Suppressor macrophage treated with lipopolysaccharide for 4 hours (primary cell): Measurements from ENCODE around the gene PPY.
"Not testable (repeated sequence)": the region's sequence is repeated elsewhere in the genome, so short reads cannot be mapped to it uniquely, and the experiment has no call there.

Experiments used
- DNase-seq: peaks from one replicate; pipeline ENCODE4 v3.0.0-alpha.2; 2020

PPY gene

DNA sequence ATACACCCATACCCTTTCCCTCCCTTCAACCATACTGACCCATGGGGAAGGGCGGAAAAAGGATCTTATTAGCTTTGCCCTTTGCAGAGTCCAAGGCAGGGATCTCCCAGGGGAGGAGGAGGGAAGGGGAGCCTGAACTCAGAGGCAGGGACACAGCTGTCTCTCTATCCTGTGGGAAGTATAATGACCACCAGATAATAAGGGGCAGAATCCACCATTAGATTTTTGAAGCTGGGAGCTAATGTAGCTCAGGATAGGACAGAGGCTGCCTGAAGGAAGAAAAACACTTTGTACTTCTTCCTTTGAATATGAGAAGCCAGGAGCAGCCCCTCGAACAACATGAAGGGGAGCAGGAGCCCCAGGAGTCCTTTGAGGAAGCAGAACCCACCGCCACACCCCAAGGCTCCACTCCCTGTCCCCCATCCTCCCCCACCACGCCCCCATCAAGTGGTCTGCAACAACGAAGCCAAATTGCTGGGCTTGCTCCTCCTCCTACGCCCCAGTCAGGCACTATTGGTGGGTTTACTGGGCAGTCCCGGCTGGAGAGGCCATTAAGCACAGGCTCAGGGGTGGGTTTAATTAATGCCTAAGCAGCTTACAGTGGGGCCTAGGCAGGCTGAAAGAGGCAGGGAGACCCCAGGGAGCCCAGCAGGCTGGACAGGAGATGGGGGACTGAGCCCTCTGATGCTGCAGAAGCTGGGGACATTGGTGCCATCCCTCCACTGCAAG, 40.3 kb downstream of the PPY start:
- DNase-seq = no peak

- DNase-seq = no peak
These were observed 41.2 kb downstream of the PPY start for GRCh38 chr17:43900858-43901754.

DNA sequence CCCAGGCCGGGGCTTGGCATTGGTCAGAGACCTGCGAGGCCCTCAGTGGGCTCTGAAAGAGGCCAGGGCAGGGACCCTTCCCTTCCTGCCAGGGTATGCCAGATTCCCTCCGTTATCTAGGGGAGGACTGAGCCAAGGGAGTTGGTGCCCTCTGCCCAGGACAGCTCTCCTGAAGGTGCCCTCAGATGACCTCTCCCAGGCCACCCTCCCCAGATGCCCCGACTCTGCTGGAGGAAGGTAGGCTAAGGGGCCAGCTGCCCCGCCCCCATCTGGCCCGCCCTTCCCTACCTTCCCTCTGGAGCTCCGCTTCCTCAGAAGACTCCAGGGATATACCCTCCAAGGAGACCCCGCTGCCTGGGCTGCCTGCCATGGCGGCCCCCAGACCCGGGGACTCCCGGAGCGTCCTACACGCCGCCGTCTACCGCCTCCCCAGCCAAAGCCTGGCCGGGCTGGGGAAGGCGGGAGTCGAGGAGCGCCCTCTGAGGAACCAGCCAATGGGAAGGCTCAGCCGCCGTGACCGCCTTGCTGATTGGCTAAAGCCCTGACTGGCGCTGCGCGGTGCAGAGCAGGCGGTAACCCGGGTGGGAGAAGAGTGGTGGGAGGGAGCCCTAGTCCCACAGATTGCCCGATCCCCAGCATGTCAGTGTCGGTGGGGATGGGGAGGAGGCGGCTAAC, 42.0 kb downstream of the PPY start:
- DNase-seq = peak; percentile 86

- DNase-seq = no peak
These were observed 43.8 kb downstream of the PPY start for GRCh38 chr17:43898446-43898845.

- no peak for DNase-seq
These were observed 44.4 kb downstream of the PPY start for GRCh38 chr17:43897831-43898230.

DNA sequence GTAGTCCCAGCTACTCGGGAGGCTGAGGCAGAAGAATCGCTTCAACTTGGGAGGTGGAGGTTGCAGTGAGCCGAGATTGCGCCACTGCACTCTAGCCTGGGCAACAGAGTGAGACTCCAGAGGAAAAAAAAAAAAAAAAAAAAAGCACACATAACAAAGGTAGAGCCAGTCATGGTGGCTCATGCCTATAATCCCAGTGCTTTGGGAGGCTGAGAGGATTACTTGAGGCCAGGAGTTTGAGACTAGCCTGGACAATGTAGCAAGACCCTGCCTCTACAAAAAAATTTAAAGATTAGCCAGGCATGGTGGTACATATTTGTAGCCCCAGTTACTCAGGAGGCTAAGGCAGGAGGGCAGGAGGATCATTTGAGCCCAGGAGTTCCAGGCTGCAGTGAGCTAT, 47.8 kb downstream of the PPY start:
- DNase-seq = not testable (repeated sequence)

DNA sequence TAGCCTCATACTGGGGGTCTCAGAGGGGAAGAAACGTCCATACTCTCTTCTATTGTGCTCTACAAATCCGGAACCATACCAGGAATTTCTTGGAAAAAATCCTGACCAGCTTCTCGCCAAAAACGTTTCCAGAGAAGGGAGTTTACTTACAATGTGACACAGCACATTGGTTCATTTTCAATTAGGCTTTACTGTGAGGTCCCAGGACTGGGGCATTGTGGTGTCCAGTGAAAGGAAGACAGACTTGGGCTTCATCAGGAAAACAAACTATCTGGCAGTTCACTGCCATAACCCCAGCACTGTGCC, 49.7 kb downstream of the PPY start:
- no peak for DNase-seq

DNA sequence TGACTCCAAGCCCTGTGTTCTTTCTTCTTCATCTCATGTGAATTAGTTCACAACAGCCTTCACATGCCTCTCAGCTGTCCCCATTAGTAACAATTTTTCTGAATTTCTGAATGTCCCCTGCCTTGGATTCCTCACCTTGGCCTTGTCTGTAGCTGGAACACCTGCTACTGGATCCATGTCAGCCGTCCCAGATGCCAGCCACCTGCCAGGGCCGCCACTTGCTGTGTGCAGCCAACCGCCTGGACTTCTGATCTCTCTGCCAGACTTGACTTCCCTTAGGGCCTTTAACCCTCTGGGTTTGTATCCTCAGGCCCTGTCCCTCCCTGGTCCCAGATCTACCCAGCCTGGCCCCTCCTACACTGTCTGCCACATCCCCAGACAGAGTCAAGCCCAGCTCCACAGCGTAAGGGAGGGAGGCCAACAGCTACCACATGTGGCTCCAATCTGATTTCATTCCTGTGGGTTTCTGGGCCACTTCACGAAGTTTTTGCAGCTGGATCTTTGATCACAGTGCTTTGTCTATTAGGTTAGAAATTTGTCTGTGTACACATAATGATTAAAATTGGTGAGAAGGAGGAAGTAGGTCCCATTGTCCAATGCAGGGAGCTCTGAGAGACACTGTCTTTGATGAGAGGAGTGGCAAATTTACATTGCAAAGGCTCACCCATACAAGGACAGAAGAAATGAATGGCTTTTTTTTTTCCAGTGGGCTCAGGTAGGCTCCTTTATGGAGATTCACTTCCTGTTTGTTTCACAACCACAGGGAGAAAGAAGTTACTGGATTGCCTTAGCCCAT, 50.2 kb downstream of the PPY start:
- no peak for DNase-seq
